Right lobe of liver (tissue), 4 donors: ENCODE results near the gene SP6.

ENCODE experiments used
- CTCF ChIP-seq, 4 donors: fragments of 200-600 bp in 3 of 4; fragments of 450-650 bp in 1 of 4; IDR thresholded peaks; one replicate each; pipeline versions ENCODE4 v1.5.1 to v1.8.0; 2016 to 2022; ENCODE audit warnings: antibody characterized with exemption in 4 of 4, mild to moderate bottlenecking in 2 of 4
- POLR2A ChIP-seq: fragments of 450-650 bp; IDR thresholded peaks from one replicate; pipeline ENCODE4 v1.6.1; 2017; ENCODE audit warnings: antibody characterized with exemption, mild to moderate bottlenecking
- donor health status: DM: no; HTN: no; CAD: no.
- donor health status: DM: no; HTN: no; CAD: no.
- donor health status: DM: no; HTN: yes; CAD: no.

- TF ChIP-seq CTCF (IDR thresholded peaks at IDR 0.05) (no peak), POLR2A (no peak)
Observed at GRCh38 chr17:47834756-47835155, 16.2 kb downstream of the SP6 start.
